HepG2 (cell line): ENCODE results near the gene ASAP2. TPM values are rescaled to one million over a fixed set of nuclear protein-coding genes. Genes with fewer than 3 reads are reported as not detected.

Experiments
- ATAC-seq: fragments of 200-7000 bp; cut with Tn5 transposase; 3 replicates; pipeline ENCODE4 v1.9.1; 2020; ENCODE audit warnings: mild to moderate bottlenecking, moderate library complexity
- BruUV-seq: library from RNA; stranded (reverse); fragments of 400-500 nt; replicated peaks from 2 replicates; lab custom pipeline; 2021; lab: Mats Ljungman, UMichigan
- CTCF ChIA-PET: fragments of 300-600 bp; formaldehyde crosslinking; extraction: SDS; loops from one replicate; lab custom pipeline; 2021; ENCODE audit warnings: low total read pairs, inconsistent platforms, low intra/inter-chr PET ratio; lab: Yijun Ruan, JAX
- POLR2A ChIA-PET: fragments of 350-600 bp; sonication (Branson Sonifier 250); formaldehyde crosslinking; loops from one replicate; lab custom pipeline; 2020; ENCODE audit warnings: antibody characterized with exemption, inconsistent platforms; lab: Yijun Ruan, JAX
- DNase-seq: peaks from one replicate; pipeline ENCODE4 v3.0.0-alpha.2; 2015; ENCODE audit warnings: low spot score
- FAIRE-seq: peaks from 3 replicates; lab custom pipeline; 2011; peaks lifted over from hg19 to GRCh38; lab: Jason Lieb, UNC
- H2AFZ ChIP-seq: one replicate; pipeline ENCODE4 v1.6.1; 2011; ENCODE audit warnings: low read length, inconsistent platforms
- H3K27ac ChIP-seq: fragments of 300-600 bp; 3 replicates; pipeline ENCODE4 v1.8.0; 2011; ENCODE audit warnings: mixed run types, mild to moderate bottlenecking, mixed read lengths, low read length, inconsistent platforms; ENCODE audit not compliant: insufficient read depth; ENCODE audit errors: extremely low read length
- H3K27me3 ChIP-seq, 2 experiments: fragments of 200-600 bp in 1 of 2; 2 replicates in 1 of 2; 3 replicates in 1 of 2; pipeline versions ENCODE4 v1.6.0 to v1.8.0; 2011; ENCODE audit warnings: low read length in 2 of 2, mild to moderate bottlenecking in 2 of 2, moderate library complexity in 2 of 2, inconsistent platforms in 1 of 2; ENCODE audit not compliant: insufficient read depth in 2 of 2, control insufficient read depth in 1 of 2
- H3K36me3 ChIP-seq, 2 experiments: fragments of 200-600 bp in 1 of 2; replicated peaks in 1 of 2; 2 replicates in 1 of 2; 3 replicates in 1 of 2; pipeline versions ENCODE4 v1.5.1 to v1.8.0; 2011; ENCODE audit warnings: low read length in 2 of 2, inconsistent platforms in 1 of 2; ENCODE audit not compliant: insufficient read depth in 2 of 2, control insufficient read depth in 1 of 2
- H3K4me1 ChIP-seq: 2 replicates; pipeline ENCODE4 v1.5.1; 2012; ENCODE audit warnings: low read length, inconsistent platforms; ENCODE audit not compliant: insufficient read depth
- H3K4me2 ChIP-seq: 2 replicates; pipeline ENCODE4 v1.6.0; 2011; ENCODE audit warnings: low read depth, low read length, inconsistent platforms
- H3K4me3 ChIP-seq, 3 experiments: fragments of 200-600 bp in 1 of 3; sonication (generic), shearing (Covaris generic) in 1 of 3; replicated peaks in 1 of 3; 2 replicates each; pipeline ENCODE4 v1.5.1; 2011 to 2016; ENCODE audit warnings: low read length in 3 of 3, inconsistent platforms in 2 of 3, low read depth in 2 of 3, mild to moderate bottlenecking in 2 of 3, control low read depth in 1 of 3, mixed read lengths in 1 of 3; ENCODE audit not compliant: insufficient read depth in 1 of 3
- H3K79me2 ChIP-seq: one replicate; pipeline ENCODE4 v1.6.1; 2011; ENCODE audit warnings: low read length, inconsistent platforms; ENCODE audit not compliant: insufficient read depth
- H3K9ac ChIP-seq: 2 replicates; pipeline ENCODE4 v1.6.0; 2011; ENCODE audit warnings: mild to moderate bottlenecking, low read depth, low read length, inconsistent platforms; ENCODE audit not compliant: insufficient read depth
- H3K9me3 ChIP-seq: 2 replicates; pipeline ENCODE4 v1.5.1; 2012; ENCODE audit warnings: mild to moderate bottlenecking, low read length
- H4K20me1 ChIP-seq: 2 replicates; pipeline ENCODE4 v1.6.0; 2011; ENCODE audit warnings: inconsistent platforms, mild to moderate bottlenecking, low read length, moderate library complexity; ENCODE audit not compliant: insufficient read depth
- FOXP1 ChIP-seq, 2 experiments: fragments of 450-650 bp in 1 of 2; IDR thresholded peaks; 2 replicates each; pipeline ENCODE4 v1.6.1; 2017 to 2018; ENCODE audit warnings: antibody characterized with exemption in 1 of 2
- GMEB1 ChIP-seq: sonication (generic); formaldehyde crosslinking; IDR thresholded peaks from 2 replicates; pipeline ENCODE4 v1.5.1; 2020; ENCODE audit warnings: missing genetic modification reagents, mild to moderate bottlenecking, borderline replicate concordance
- HOXA3 ChIP-seq: sonication (generic); formaldehyde crosslinking; IDR thresholded peaks from 2 replicates; pipeline ENCODE4 v1.5.0; 2020; ENCODE audit warnings: missing genetic modification reagents
- HOXA7 ChIP-seq: sonication (generic); formaldehyde crosslinking; IDR thresholded peaks from 2 replicates; pipeline ENCODE4 v1.8.1; 2022; ENCODE audit warnings: mild to moderate bottlenecking, missing genetic modification reagents, moderate library complexity
- KLF11 ChIP-seq: IDR thresholded peaks from 2 replicates; pipeline ENCODE4 v1.6.1; 2016; ENCODE audit warnings: missing compliant biosample characterization
- KLF6 ChIP-seq: IDR thresholded peaks from 2 replicates; pipeline ENCODE4 v1.8.0; 2016; ENCODE audit warnings: missing biosample characterization, missing genetic modification reagents
- MIXL1 ChIP-seq: IDR thresholded peaks from 2 replicates; pipeline ENCODE4 v1.6.1; 2016
- MTA3 ChIP-seq: sonication (generic); formaldehyde crosslinking; IDR thresholded peaks from 2 replicates; pipeline ENCODE4 v1.4.0; 2020; ENCODE audit warnings: missing genetic modification reagents
- SIX1 ChIP-seq: sonication (generic); formaldehyde crosslinking; IDR thresholded peaks from 2 replicates; pipeline ENCODE4 v1.4.0; 2020; ENCODE audit warnings: missing genetic modification reagents, borderline replicate concordance
- SMARCE1 ChIP-seq: fragments of 450-650 bp; IDR thresholded peaks from 2 replicates; pipeline ENCODE4 v1.6.1; 2017; ENCODE audit warnings: borderline replicate concordance
- TFDP2 ChIP-seq: sonication (generic); formaldehyde crosslinking; IDR thresholded peaks from 2 replicates; pipeline ENCODE4 v1.4.0; 2020; ENCODE audit warnings: missing genetic modification reagents
- ZBTB33 ChIP-seq: sonication (generic); formaldehyde crosslinking; IDR thresholded peaks from 2 replicates; pipeline ENCODE4 v1.4.0; 2020; ENCODE audit warnings: missing genetic modification reagents
- ZNF276 ChIP-seq: sonication (generic); formaldehyde crosslinking; IDR thresholded peaks from 2 replicates; pipeline ENCODE4 v1.4.0; 2020; ENCODE audit warnings: mild to moderate bottlenecking, low read depth, missing genetic modification reagents
- ZNF329 ChIP-seq: sonication (generic); formaldehyde crosslinking; IDR thresholded peaks from 2 replicates; pipeline ENCODE4 v1.9.0; 2021; ENCODE audit warnings: low read depth, mild to moderate bottlenecking, missing genetic modification reagents
- ZNF576 ChIP-seq: sonication (generic); formaldehyde crosslinking; IDR thresholded peaks from 2 replicates; pipeline ENCODE4 v1.4.0; 2020; ENCODE audit warnings: mild to moderate bottlenecking, missing genetic modification reagents
- ZNF768 ChIP-seq: sonication (generic); formaldehyde crosslinking; IDR thresholded peaks from 2 replicates; pipeline ENCODE4 v1.4.0; 2020; ENCODE audit warnings: missing genetic modification reagents
- WGBS: methylation state at CpG from one replicate; pipeline ENCODE4 v1.1.6; 2017; ENCODE audit warnings: low lambda C conversion rate; 5-methylcytosine and 5-hydroxymethylcytosine counted together
- in situ Hi-C: cut with HindIII; loops from 2 replicates; pipeline ENCODE4 v1.10.0; 2017; ENCODE audit warnings: low pct_unique_long_range_greater_than_20kb; ENCODE audit not compliant: extremely low pct_ligation_motif_present
- intact Hi-C: fragments of 100-400 bp; cut with micrococcal nuclease; formaldehyde crosslinking; loops from one replicate; pipeline ENCODE4 v1.10.0; 2022; ENCODE audit not compliant: unreplicated experiment
- polyA plus RNA-seq, 8 experiments: library from polyadenylated mRNA; depleted of rRNA in 3 of 8; stranded (reverse) in 7 of 8; unstranded in 1 of 8; fragments of >200 nt; fragmentation: Illumina TruSeq in 4 of 8; extraction: Trizol in 4 of 8; gene quantifications; 2 replicates each; pipeline versions ENCODE4 v1.2.1 to v1.2.3, GENCODE V29; 2011 to 2016; ENCODE audit warnings: low read depth in 4 of 8, missing spikeins in 1 of 8, mixed read lengths in 1 of 8; ENCODE audit not compliant: insufficient read depth in 1 of 8
- total RNA-seq, 5 experiments: library from RNA; depleted of rRNA; stranded (reverse); fragments of >200 nt; fragmentation: Illumina TruSeq; extraction: Trizol; gene quantifications; 2 replicates each; pipeline ENCODE4 v1.2.3, GENCODE V29; 2016; ENCODE audit warnings: low read depth in 1 of 5

ASAP2 gene
- total and polyA plus RNA-seq, 2 of the 13 experiments (the other 11 are each of a cell fraction or from before 2014, with no cell fraction given): 7.3 to 22.3 TPM

- H3K4me1 ChIP-seq: peaks cover 38% of the 10 kb centered on the region
- DNase-seq: no peak
- no peaks in the 10 kb centered on the region for H3K9me3 ChIP-seq
- 49% methylated on average over 6 of the region's 14 CpGs for WGBS
- peaks cover 4% of the 10 kb centered on the region; the same call in 1 of the 2 replicates for H4K20me1 ChIP-seq
- ChIA-PET POLR2A (interaction anchor here (1.3 kb wide), 1 partner anchor 28 kb away, joined by 4 read pairs; no protein-coding TSS in a partner anchor), CTCF (interaction anchor here (0.6 kb wide), 1 partner anchor 71 kb away, joined by 3 read pairs; no protein-coding TSS in a partner anchor)
- H3K9ac ChIP-seq: no peak overlapping the region
- no peak overlapping the region for H2AFZ ChIP-seq
- no peaks in the 10 kb centered on the region for H3K36me3 ChIP-seq
- peaks cover 19% of the 10 kb centered on the region for H3K79me2 ChIP-seq
- H3K4me2 ChIP-seq: no peak overlapping the region; the same call in 1 of the 2 replicates
- in situ Hi-C loops (no loop called here), intact Hi-C loops (no loop called here)
- H3K27ac ChIP-seq: no peak overlapping the region
- H3K4me3 ChIP-seq: no peak overlapping the region
- H3K27me3 ChIP-seq: no peaks in the 10 kb centered on the region
- FAIRE-seq: no peak
- peak; percentile 17; the same call in 2 of the 3 replicates for ATAC-seq
- BruUV-seq: no TSS peak
- no peak for TF ChIP-seq ZNF329 (CRISPR knock-in tag)
- TF ChIP-seq SIX1 (CRISPR knock-in tag): no peak
- TF ChIP-seq GMEB1 (CRISPR knock-in tag): no peak
- no peak for TF ChIP-seq KLF11 (CRISPR knock-in tag)
- TF ChIP-seq HOXA3 (CRISPR knock-in tag): peak; percentile 17; the same call in 1 of the 2 replicates
- TF ChIP-seq MTA3 (CRISPR knock-in tag): no peak
- TF ChIP-seq ZNF576 (CRISPR knock-in tag): no peak
- no peak for TF ChIP-seq KLF6 (CRISPR knock-in tag)
- 0 out of 2 replicates have a peak, but pooled peaks have one; percentile 27 for TF ChIP-seq ZBTB33
- no peak for TF ChIP-seq ZNF276
- TF ChIP-seq FOXP1 (IDR thresholded peaks at IDR 0.05): no peak
- TF ChIP-seq FOXP1 (CRISPR knock-in tag; IDR thresholded peaks at IDR 0.05): no peak
- no peak for TF ChIP-seq ZNF768
- TF ChIP-seq MIXL1 (CRISPR knock-in tag): no peak
- TF ChIP-seq HOXA7 (CRISPR knock-in tag): no peak
- TF ChIP-seq SMARCE1: no peak
- no peak for TF ChIP-seq TFDP2
Measured at GRCh38 chr2:9262671-9263171, 56.1 kb downstream of the ASAP2 start.
